NT2/D1 (cell line): Measurements from ENCODE around the gene SMOC2.

ENCODE experiments used
- SUZ12 ChIP-seq: IDR thresholded peaks from 2 replicates; pipeline ENCODE4 v1.6.1; 2011; ENCODE audit not compliant: insufficient read length, insufficient read depth; ENCODE audit errors: extremely low read depth
- YY1 ChIP-seq: IDR thresholded peaks from 2 replicates; pipeline ENCODE4 v1.6.1; 2011; ENCODE audit not compliant: insufficient read length, insufficient read depth

GRCh38 chr6:168562576-168563151, 121.7 kb downstream of the SMOC2 start:
- no peak for TF ChIP-seq SUZ12
- no peak for TF ChIP-seq YY1
